WTC11 (cell line): ENCODE results near the gene NEK7.

ENCODE experiments used
- CTCF ChIP-seq: fragments of 200-600 bp; IDR thresholded peaks from 2 replicates; pipeline ENCODE4 v1.8.0; 2022; ENCODE audit warnings: antibody characterized with exemption
- ELF4 ChIP-seq: sonication (generic); formaldehyde crosslinking; IDR thresholded peaks from 2 replicates; pipeline ENCODE4 v1.8.1; 2022; ENCODE audit warnings: low read depth, mild to moderate bottlenecking, moderate library complexity, missing genetic modification reagents
- IRF1 ChIP-seq: sonication (generic); formaldehyde crosslinking; IDR thresholded peaks from 2 replicates; pipeline ENCODE4 v1.8.0; 2023; ENCODE audit warnings: missing genetic modification reagents
- MAX ChIP-seq: sonication (generic); formaldehyde crosslinking; IDR thresholded peaks from 2 replicates; pipeline ENCODE4 v1.8.0; 2022; ENCODE audit warnings: mild to moderate bottlenecking, missing genetic modification reagents
- NR1H2 ChIP-seq: sonication (generic); formaldehyde crosslinking; IDR thresholded peaks from 2 replicates; pipeline ENCODE4 v1.9.0; 2021; ENCODE audit warnings: mild to moderate bottlenecking, moderate library complexity, missing genetic modification reagents
- ZNF121 ChIP-seq: sonication (generic); formaldehyde crosslinking; IDR thresholded peaks from 2 replicates; pipeline ENCODE4 v1.8.0; 2023; ENCODE audit warnings: missing genetic modification reagents
- ZNF671 ChIP-seq: fragments of 250-450 bp; sonication (Bioruptor Pico); IDR thresholded peaks from 2 replicates; pipeline ENCODE4 v1.8.0; 2021; ENCODE audit warnings: mild to moderate bottlenecking

- TF ChIP-seq CTCF (no peak), ELF4 (CRISPR knock-in tag) (no peak), MAX (CRISPR knock-in tag) (no peak), ZNF121 (CRISPR knock-in tag) (no peak), ZNF671 (CRISPR knock-in tag) (no peak), IRF1 (CRISPR knock-in tag) (no peak), NR1H2 (CRISPR knock-in tag) (no peak)
Measured at GRCh38 chr1:198161718-198162090, 4.9 kb downstream of the NEK7 start.
